OCI-LY3 (cell line): ENCODE data around the gene SLC35F3.

ENCODE experiments used
- H2AFZ ChIP-seq: fragments of 200-600, 300-600 bp; shearing (Covaris generic); 2 replicates; pipeline ENCODE4 v1.6.0; 2014; ENCODE audit warnings: antibody characterized with exemption, low read depth, low read length
- H3K27ac ChIP-seq: fragments of 200-600, 300-600 bp; sonication (generic); 2 replicates; pipeline ENCODE4 v1.5.1; 2014; ENCODE audit warnings: mild to moderate bottlenecking, low read length, moderate library complexity, mixed read lengths
- H3K27me3 ChIP-seq: fragments of 200-600, 300-600 bp; sonication (generic); 2 replicates; pipeline ENCODE4 v1.6.1; 2014; ENCODE audit warnings: low read depth, low read length, mixed read lengths
- H3K36me3 ChIP-seq: fragments of 200-600, 300-600 bp; sonication (generic); replicated peaks from 2 replicates; pipeline ENCODE3; 2014; ENCODE audit warnings: low read depth, low read length, mixed read lengths
- H3K4me1 ChIP-seq: fragments of 300-600, 200-600 bp; sonication (generic); 2 replicates; pipeline ENCODE4 v1.6.1; 2014; ENCODE audit warnings: low read length, mixed read lengths
- H3K4me2 ChIP-seq: fragments of 200-600, 300-600 bp; sonication (generic); 2 replicates; pipeline ENCODE4 v1.6.1; 2014; ENCODE audit warnings: low read length, mixed read lengths
- H3K4me3 ChIP-seq: fragments of 300-600, 200-600 bp; sonication (generic); 2 replicates; pipeline ENCODE4 v1.5.1; 2014; ENCODE audit warnings: antibody characterized with exemption, mild to moderate bottlenecking, low read length, moderate library complexity
- H3K79me2 ChIP-seq: fragments of 300-600, 200-600 bp; shearing (Covaris generic); 2 replicates; pipeline ENCODE4 v1.6.1; 2014; ENCODE audit warnings: mild to moderate bottlenecking, low read length, mixed read lengths
- H3K9ac ChIP-seq: fragments of 300-600, 200-600 bp; shearing (Covaris generic); 2 replicates; pipeline ENCODE4 v1.6.0; 2014; ENCODE audit warnings: mild to moderate bottlenecking, low read length, moderate library complexity
- H3K9me3 ChIP-seq: fragments of 200-600, 300-600 bp; shearing (Covaris generic); 2 replicates; pipeline ENCODE4 v1.6.1; 2014; ENCODE audit warnings: low read length, mixed read lengths; ENCODE audit not compliant: insufficient read depth
- H4K20me1 ChIP-seq: fragments of 200-600, 300-600 bp; sonication (generic); 2 replicates; pipeline ENCODE4 v1.6.1; 2016; ENCODE audit warnings: low read length, mixed read lengths; ENCODE audit not compliant: insufficient read depth
- CTCF ChIP-seq: fragments of 200-600, 300-600 bp; sonication (generic); IDR thresholded peaks from 2 replicates; pipeline ENCODE4 v1.5.1; 2014; ENCODE audit warnings: antibody characterized with exemption, low read length, low read depth
- EZH2phosphoT487 ChIP-seq: fragments of 200-600 bp; shearing (Covaris generic); IDR thresholded peaks from 2 replicates; pipeline ENCODE4 v1.6.1; 2018; ENCODE audit warnings: antibody characterized with exemption, mixed run types, low read depth

The SLC35F3 gene

GRCh38 chr1:234369784-234370183 is 465.3 kb downstream of the SLC35F3 start:
- Histone ChIP-seq H3K79me2 (peaks cover 22% of the 10 kb centered on the region), H3K9ac (no peak overlapping the region), H3K9me3 (no peaks in the 10 kb centered on the region), H4K20me1 (no peaks in the 10 kb centered on the region), H3K27ac (no peak overlapping the region), H2AFZ (no peak overlapping the region), H3K27me3 (no peaks in the 10 kb centered on the region), H3K4me2 (no peak overlapping the region), H3K4me3 (no peak overlapping the region), H3K36me3 (no peaks in the 10 kb centered on the region), H3K4me1 (peaks cover 10% of the 10 kb centered on the region)
- TF ChIP-seq CTCF (no peak), EZH2phosphoT487 (no peak)

- Histone ChIP-seq H3K36me3 (peaks cover 8% of the 10 kb centered on the region), H3K79me2 (peaks cover 32% of the 10 kb centered on the region), H3K4me2 (no peak overlapping the region), H3K27me3 (no peaks in the 10 kb centered on the region), H3K27ac (no peak overlapping the region), H3K4me1 (peaks cover 11% of the 10 kb centered on the region), H3K9me3 (no peaks in the 10 kb centered on the region), H2AFZ (no peak overlapping the region), H3K9ac (no peak overlapping the region), H3K4me3 (no peak overlapping the region), H4K20me1 (no peaks in the 10 kb centered on the region)
- TF ChIP-seq EZH2phosphoT487 (no peak), CTCF (no peak)
Observed at GRCh38 chr1:234371414-234371813, 466.9 kb downstream of the SLC35F3 start.

GRCh38 chr1:234372011-234372757 is 467.7 kb downstream of the SLC35F3 start:
- no peaks in the 10 kb centered on the region for H3K9me3 ChIP-seq
- peaks cover 11% of the 10 kb centered on the region for H3K4me1 ChIP-seq
- H2AFZ ChIP-seq = no peak overlapping the region
- peak overlapping the region; percentile 86 for H3K4me3 ChIP-seq
- TF ChIP-seq EZH2phosphoT487 (no peak), CTCF (no peak)
- H3K36me3 ChIP-seq = peaks cover 11% of the 10 kb centered on the region
- H3K9ac ChIP-seq = peak overlapping the region; percentile 91
- peak overlapping the region; percentile 82 for H3K4me2 ChIP-seq
- no peaks in the 10 kb centered on the region for H4K20me1 ChIP-seq
- H3K27me3 ChIP-seq = no peaks in the 10 kb centered on the region
- H3K79me2 ChIP-seq = peaks cover 34% of the 10 kb centered on the region
- no peak overlapping the region for H3K27ac ChIP-seq

GRCh38 chr1:234373064-234373958 is 468.8 kb downstream of the SLC35F3 start, which contains the start of gene COA6:
Gene COA6 (plus strand): TSS chr1:234373456. CDS start chr1:234373467, 11 bp downstream.
- H4K20me1 ChIP-seq = no peaks in the 10 kb centered on the region
- peak within 1 kb of the TSS; percentile 88 for H3K27ac ChIP-seq
- peaks cover 21% of the 10 kb centered on the region for H3K36me3 ChIP-seq
- peak within 1 kb of the TSS; percentile 82 for H3K4me2 ChIP-seq
- peaks cover 39% of the 10 kb centered on the region for H3K79me2 ChIP-seq
- peak within 1 kb of the TSS; percentile 91 for H3K9ac ChIP-seq
- TF ChIP-seq CTCF = no peak
- TF ChIP-seq EZH2phosphoT487 = no peak
- H3K9me3 ChIP-seq = no peaks in the 10 kb centered on the region
- H3K4me1 ChIP-seq = peaks cover 11% of the 10 kb centered on the region
- peak within 1 kb of the TSS; percentile 86 for H3K4me3 ChIP-seq
- peak within 1 kb of the TSS; percentile 84 for H2AFZ ChIP-seq
- H3K27me3 ChIP-seq = no peaks in the 10 kb centered on the region
